Fibroblast of peridontal ligament (primary cell): Measurements from ENCODE around the gene CHST11.

Experiments used
- DNase-seq: peaks from one replicate; pipeline ENCODE4 v3.0.0-alpha.2; 2010; ENCODE audit errors: extremely low read depth

The CHST11 gene

GRCh38 chr12:104504146-104504545, 47.4 kb downstream of the CHST11 start:
- DNase-seq, result no peak

DNA sequence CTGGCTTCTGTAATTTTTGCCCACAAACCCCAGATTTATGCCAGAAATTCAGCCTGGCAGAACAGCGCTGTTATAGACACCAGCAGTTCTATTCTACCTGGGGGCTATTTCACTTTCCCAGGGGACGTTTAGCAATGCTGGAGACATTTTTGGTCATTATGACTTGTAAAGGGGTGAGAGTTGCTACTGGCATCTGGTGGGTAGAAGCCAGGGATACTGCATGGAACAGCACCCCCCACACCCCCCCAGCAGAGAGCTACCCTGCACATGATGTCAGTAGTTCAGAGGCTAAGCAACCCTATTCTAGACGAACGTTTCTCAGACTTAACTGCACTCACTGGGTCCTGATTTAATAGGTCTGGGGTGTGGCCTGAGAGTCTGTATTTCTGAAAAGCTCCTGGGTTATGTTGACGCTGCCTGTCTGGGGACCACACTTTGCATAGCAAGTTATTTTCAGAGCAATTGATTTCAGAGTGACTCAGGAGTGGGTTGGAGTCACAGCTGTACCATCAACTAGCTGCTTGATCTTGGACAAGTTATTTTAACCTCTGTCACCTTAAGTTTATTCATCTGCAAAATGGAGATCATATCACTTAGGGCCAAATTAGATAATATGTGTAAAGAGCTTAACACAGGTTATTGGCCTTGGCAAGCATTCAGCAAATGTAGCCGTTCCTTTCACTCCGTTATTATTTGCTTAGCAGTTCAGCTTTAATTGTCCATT, 48.5 kb downstream of the CHST11 start:
- no peak for DNase-seq

GRCh38 chr12:104506676-104507401, 50.1 kb downstream of the CHST11 start:
- no peak for DNase-seq

DNA sequence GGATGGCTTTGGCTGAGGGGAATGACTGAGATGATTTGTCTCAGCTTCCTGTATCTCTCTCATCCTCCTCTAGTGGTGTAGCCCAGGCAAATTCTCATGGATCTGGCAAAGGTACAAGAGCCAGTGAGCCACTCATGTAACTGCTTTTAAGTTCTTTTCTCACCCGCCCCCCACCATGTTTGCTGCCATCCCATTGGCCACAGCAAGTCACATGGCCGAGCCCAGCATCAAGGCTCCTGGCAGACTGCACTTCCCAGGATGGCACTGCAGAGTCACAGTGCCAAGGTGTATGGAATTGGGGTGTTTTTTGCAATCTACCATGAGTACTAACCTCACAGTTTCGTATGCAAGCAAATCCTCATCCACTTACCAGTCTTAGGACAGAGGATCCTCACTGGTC, 50.9 kb downstream of the CHST11 start:
- no peak for DNase-seq

DNA sequence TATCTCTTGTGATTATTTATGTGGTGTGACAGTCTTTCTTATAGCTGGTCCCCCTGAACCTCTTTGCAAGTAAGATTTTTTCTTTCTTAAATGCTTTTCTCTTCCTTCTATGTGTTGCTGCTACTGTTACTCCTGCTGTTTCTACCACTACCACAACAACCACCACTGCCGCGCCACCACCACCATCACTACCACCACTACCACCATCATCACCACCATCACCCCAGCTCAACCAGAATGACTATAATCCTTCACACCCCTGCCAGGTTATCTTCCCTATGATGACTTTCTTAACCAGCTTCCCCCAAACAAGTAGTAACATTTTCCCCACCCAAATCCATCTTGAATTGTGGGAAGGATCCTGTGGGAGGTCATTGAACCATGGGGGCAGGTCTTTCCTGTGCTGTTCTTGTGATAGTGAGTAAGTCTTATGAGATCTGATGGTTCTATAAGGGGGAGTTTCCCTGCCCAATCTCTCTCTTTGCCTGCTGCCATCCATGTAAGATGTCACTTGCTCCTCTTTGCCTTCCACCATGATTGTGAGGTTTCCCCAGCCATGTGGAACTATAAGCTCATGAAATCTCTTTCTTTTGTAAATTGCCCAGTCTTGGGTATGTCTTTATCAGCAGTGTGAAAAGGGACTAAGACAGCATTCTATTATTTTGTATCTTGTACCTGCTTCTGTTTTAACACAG, 52.2 kb downstream of the CHST11 start:
- no peak for DNase-seq

DNA sequence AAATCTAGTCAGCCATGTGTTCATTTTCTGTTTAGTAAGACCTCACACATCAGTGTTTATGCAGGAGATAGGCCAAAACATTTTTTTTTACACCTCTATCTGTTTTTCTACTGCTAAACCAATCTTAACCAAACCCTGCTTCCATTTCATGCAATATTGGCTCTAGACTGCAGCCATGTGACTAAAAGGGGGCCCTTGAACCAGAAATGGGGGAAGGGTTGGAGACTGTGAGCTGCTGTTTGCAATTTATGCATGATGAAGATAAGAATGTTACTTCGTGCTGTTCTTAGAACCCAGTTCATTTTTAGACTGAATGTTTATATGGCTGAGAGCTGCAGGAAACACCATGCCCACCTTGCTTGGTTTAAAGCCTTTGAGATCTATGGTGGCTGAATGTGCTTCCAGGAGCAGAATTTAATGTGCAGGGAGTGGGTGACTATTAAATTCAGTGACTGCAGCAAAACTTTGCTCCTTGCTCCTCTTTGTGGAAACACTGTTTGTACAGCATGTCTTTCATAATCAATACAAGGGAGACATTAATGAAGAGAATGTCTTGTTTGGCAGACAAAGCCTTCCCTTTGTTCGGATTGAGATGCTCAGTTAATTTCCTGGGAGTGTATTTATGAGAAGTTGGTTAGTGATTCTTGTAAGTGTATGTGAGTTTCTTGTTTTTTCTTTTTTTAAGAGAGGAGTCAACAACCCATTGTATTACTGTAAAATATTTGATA, 53.6 kb downstream of the CHST11 start:
- no peak for DNase-seq

GRCh38 chr12:104510873-104511440, 54.2 kb downstream of the CHST11 start:
- DNase-seq, result no peak

GRCh38 chr12:104513681-104514080, 56.9 kb downstream of the CHST11 start:
- no peak for DNase-seq

GRCh38 chr12:104514092-104514810, 57.5 kb downstream of the CHST11 start:
- DNase-seq, result no peak

DNA sequence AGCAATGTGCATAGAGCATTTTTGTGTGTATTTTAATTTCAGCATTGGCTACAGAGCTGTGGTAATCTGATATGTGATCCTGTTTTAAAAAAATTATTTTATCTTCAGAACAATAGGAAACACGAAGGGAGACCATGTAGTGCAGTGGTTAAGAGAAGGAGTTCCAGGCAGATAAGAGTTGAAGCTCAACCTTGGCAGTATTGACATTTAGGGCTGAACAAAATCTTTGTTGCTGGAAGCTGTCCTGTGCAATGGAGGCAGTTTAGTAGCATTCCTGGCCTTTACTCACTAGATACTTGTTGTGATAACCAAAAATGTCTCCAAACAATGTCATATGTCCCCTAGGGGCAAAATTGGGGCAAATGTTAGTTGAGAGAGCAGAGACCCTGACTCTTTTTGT, 59.2 kb downstream of the CHST11 start:
- DNase-seq, result no peak

- DNase-seq, result no peak
Measured at GRCh38 chr12:104516821-104517220, 60.1 kb downstream of the CHST11 start.

GRCh38 chr12:104517880-104518279, 61.1 kb downstream of the CHST11 start:
- no peak for DNase-seq

GRCh38 chr12:104519190-104520019, 62.7 kb downstream of the CHST11 start:
- DNase-seq, result no peak

GRCh38 chr12:104520242-104520900, 63.6 kb downstream of the CHST11 start:
- DNase-seq, result no peak

GRCh38 chr12:104521731-104522130, 65.0 kb downstream of the CHST11 start:
- DNase-seq, result peak; percentile 60

DNA sequence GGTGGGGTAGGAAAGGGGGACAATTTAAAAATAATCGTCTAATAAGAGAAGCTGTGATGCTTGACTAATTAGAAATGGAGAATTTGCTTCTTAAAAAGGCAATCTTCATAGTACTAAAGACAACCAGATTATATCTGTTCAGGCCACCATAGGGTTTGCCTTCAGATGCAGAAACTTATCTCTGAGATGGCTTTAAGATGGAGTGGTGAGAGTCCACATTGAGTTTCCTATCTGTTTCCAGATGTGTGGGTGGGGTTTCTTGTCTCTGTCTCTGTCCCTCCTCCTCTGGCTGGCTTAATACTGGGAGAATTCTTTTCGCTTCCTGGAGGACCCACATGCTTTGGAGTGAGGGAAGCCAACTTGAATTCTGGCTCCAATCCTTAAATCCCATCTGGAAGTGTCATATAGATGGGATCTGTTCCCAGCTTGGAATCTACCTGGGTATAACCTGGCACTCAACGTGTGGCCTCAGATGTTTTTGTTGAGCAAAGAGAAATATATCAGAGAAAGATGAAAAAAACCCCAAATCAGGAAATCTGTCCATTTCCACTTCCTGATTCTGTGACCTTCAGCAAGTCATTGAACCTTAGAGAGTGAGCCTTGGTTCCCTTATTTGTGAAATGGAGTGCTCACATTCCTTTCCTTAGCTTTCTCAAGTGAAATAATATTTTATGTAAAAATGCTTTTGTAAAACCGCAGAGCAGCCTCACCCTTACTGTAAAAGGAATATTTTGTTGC, 66.4 kb downstream of the CHST11 start:
- DNase-seq, result peak; percentile 71

GRCh38 chr12:104524034-104524832, 67.5 kb downstream of the CHST11 start:
- peak; percentile 92 for DNase-seq

DNA sequence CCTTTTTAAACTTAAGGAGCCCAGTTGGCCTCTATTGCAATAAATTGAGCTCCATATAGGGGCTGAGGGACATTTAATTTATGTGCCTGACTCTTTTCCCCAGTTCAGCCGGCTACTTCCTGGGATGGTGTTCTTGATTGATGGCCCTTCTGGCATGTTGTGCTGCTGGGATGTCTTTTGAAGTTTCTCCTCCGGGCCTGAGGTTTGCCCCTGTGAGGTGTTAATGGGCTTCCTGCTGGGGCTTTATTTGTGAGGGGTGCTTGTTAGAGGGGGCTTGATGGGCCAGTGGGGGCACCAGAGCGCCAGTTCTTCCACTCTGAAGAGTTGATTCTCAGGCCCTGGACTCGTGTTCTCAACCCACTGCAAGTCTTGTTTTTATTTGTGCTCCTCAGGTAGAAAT, 69.6 kb downstream of the CHST11 start:
- DNase-seq, result no peak
